ENCODE data around the gene DLG1. TPM values are rescaled to one million over a fixed set of nuclear protein-coding genes. Genes with fewer than 3 reads are reported as not detected.

Gene DLG1
- total RNA-seq, 4 donors from 2014 or later = 71.4 to 96.7 (median 88.5) TPM

GRCh38 chr3:197312431-197312830 lies 14.0 kb upstream of the DLG1 start:
- WGBS, 2 donors = 95 to 100% methylated on average over 1 of the region's 1 CpG
- intact Hi-C loops (cut with DNase I; ENCODE audit: low total_unique reads) = no loop called here

GRCh38 chr3:197311591-197311990 lies 13.2 kb upstream of the DLG1 start:
- 98% methylated on average over 3 of the region's 3 CpGs for WGBS, 2 donors
- intact Hi-C loops (cut with DNase I; ENCODE audit: low total_unique reads) = no loop called here
- no peak overlapping the region for H3K4me3 ChIP-seq (ENCODE audit: low read depth, poor library complexity, severe bottlenecking)
- DNase-seq (ENCODE audit: low spot score in 2 of 2) = no peak
- TF ChIP-seq CTCF (IDR thresholded peaks at IDR 0.05) (no peak), POLR2A (IDR thresholded peaks at IDR 0.05) (no peak)

More at GRCh38 chr3:197312431-197312830, 14.0 kb upstream of the DLG1 start:
- no peak overlapping the region for H3K4me3 ChIP-seq (ENCODE audit: low read depth, poor library complexity, severe bottlenecking)
- TF ChIP-seq POLR2A (IDR thresholded peaks at IDR 0.05) (no peak), CTCF (IDR thresholded peaks at IDR 0.05) (no peak)
- DNase-seq (ENCODE audit: low spot score in 2 of 2) = no peak

- WGBS, 2 donors = 31 to 38% methylated on average over 5 of the region's 5 CpGs
- no peak for DNase-seq (ENCODE audit: low spot score in 2 of 2)
- TF ChIP-seq POLR2A (IDR thresholded peaks at IDR 0.05) (no peak), CTCF (IDR thresholded peaks at IDR 0.05) (no peak)
- H3K4me3 ChIP-seq (ENCODE audit: low read depth, poor library complexity, severe bottlenecking) = no peak overlapping the region
- intact Hi-C loops (cut with DNase I; ENCODE audit: low total_unique reads) = no loop called here
Observed at GRCh38 chr3:197309528-197310361, 11.3 kb upstream of the DLG1 start.

- DNase-seq (ENCODE audit: low spot score in 2 of 2) = no peak
- 58% methylated on average over 3 of the region's 3 CpGs for whole genome bisulfite sequencing, 2 donors
- H3K4me3 ChIP-seq (ENCODE audit: low read depth, poor library complexity, severe bottlenecking) = no peak overlapping the region
- intact Hi-C loops (cut with DNase I; ENCODE audit: low total_unique reads) = no loop called here
- TF ChIP-seq POLR2A (IDR thresholded peaks at IDR 0.05) = no peak
- TF ChIP-seq CTCF (IDR thresholded peaks at IDR 0.05) = no peak
Observed at GRCh38 chr3:197308591-197308990, 10.2 kb upstream of the DLG1 start.

- 88 to 89% methylated on average over 7 of the region's 7 CpGs for WGBS, 2 donors
- TF ChIP-seq POLR2A (IDR thresholded peaks at IDR 0.05) (no peak), CTCF (IDR thresholded peaks at IDR 0.05) (no peak)
Observed at GRCh38 chr3:197306374-197307086, 8.1 kb upstream of the DLG1 start.

More at GRCh38 chr3:197306374-197307086, 8.1 kb upstream of the DLG1 start:
- H3K4me3 ChIP-seq (ENCODE audit: low read depth, poor library complexity, severe bottlenecking) = no peak overlapping the region
- DNase-seq (ENCODE audit: low spot score in 2 of 2) = no peak
- intact Hi-C loops (cut with DNase I; ENCODE audit: low total_unique reads) = no loop called here
